WTC11 (cell line): ENCODE results near the gene LPP. TPM values are rescaled to one million over a fixed set of nuclear protein-coding genes. Genes with fewer than 3 reads are reported as not detected.

Source experiments
- ATAC-seq: fragments of 200-7000 bp; cut with Tn5 transposase; 2 replicates; pipeline ENCODE4 v1.10.0; 2021; ENCODE audit warnings: mild to moderate bottlenecking, moderate library complexity
- CTCF ChIA-PET: fragments of 300-600 bp; sonication (Branson Sonifier 250); formaldehyde crosslinking; loops from one replicate; lab custom pipeline; 2021; ENCODE audit warnings: antibody characterized with exemption; lab: Charles Lee
- POLR2A ChIA-PET: fragments of 350-600 bp; sonication (Branson Sonifier 250); formaldehyde crosslinking; loops from one replicate; lab custom pipeline; 2021; ENCODE audit warnings: antibody characterized with exemption; lab: Charles Lee
- DNase-seq: peaks from one replicate; pipeline ENCODE4 v3.0.0; 2021; ENCODE audit warnings: low spot score
- H3K27ac Mint-ChIP-seq: 2 replicates; pipeline ENCODE4 v1.8.0; 2021; ENCODE audit warnings: mixed read lengths
- H3K27me3 Mint-ChIP-seq: 2 replicates; pipeline ENCODE4 v1.8.0; 2021; ENCODE audit warnings: low read depth, mild to moderate bottlenecking, moderate library complexity, mixed read lengths
- H3K36me3 Mint-ChIP-seq: 2 replicates; pipeline ENCODE4 v1.8.0; 2021; ENCODE audit warnings: mixed read lengths
- H3K4me1 Mint-ChIP-seq: 2 replicates; pipeline ENCODE4 v1.8.0; 2022; ENCODE audit warnings: mixed read lengths
- H3K4me3 Mint-ChIP-seq: 2 replicates; pipeline ENCODE4 v1.8.0; 2021; ENCODE audit warnings: mild to moderate bottlenecking, moderate library complexity, mixed read lengths
- H3K9me3 Mint-ChIP-seq: 2 replicates; pipeline ENCODE4 v1.8.0; 2021; ENCODE audit warnings: mixed read lengths
- EMX1 ChIP-seq: fragments of 250-450 bp; sonication (Bioruptor Pico); IDR thresholded peaks from 2 replicates; pipeline ENCODE4 v1.8.0; 2021; ENCODE audit warnings: mild to moderate bottlenecking
- ESRRA ChIP-seq: sonication (generic); formaldehyde crosslinking; IDR thresholded peaks from 2 replicates; pipeline ENCODE4 v1.8.1; 2022; ENCODE audit warnings: mild to moderate bottlenecking, missing genetic modification reagents, borderline replicate concordance
- GABPB1 ChIP-seq: sonication (generic); formaldehyde crosslinking; IDR thresholded peaks from 2 replicates; pipeline ENCODE4 v1.8.1; 2023; ENCODE audit warnings: mild to moderate bottlenecking, missing genetic modification reagents
- JAZF1 ChIP-seq: fragments of 250-450 bp; sonication (Bioruptor Pico); IDR thresholded peaks from 2 replicates; pipeline ENCODE4 v1.9.0; 2021; ENCODE audit warnings: moderate library complexity, mild to moderate bottlenecking, inconsistent platforms
- PRRX2 ChIP-seq: fragments of 250-450 bp; sonication (Bioruptor Pico); IDR thresholded peaks from 2 replicates; pipeline ENCODE4 v1.8.0; 2021; ENCODE audit warnings: mild to moderate bottlenecking
- SMAD3 ChIP-seq: sonication (generic); formaldehyde crosslinking; IDR thresholded peaks from 2 replicates; pipeline ENCODE4 v1.8.0; 2022; ENCODE audit warnings: missing genetic modification reagents, mild to moderate bottlenecking, borderline replicate concordance
- SP1 ChIP-seq: sonication (generic); formaldehyde crosslinking; conservative IDR thresholded peaks from 2 replicates; pipeline ENCODE4 v1.8.1; 2022; ENCODE audit warnings: missing genetic modification reagents
- TP53 ChIP-seq: sonication (generic); formaldehyde crosslinking; IDR thresholded peaks from 2 replicates; pipeline ENCODE4 v1.8.1; 2023; ENCODE audit warnings: mild to moderate bottlenecking, missing genetic modification reagents
- ZBTB43 ChIP-seq: sonication (generic); formaldehyde crosslinking; IDR thresholded peaks from 2 replicates; pipeline ENCODE4 v1.8.1; 2023; ENCODE audit warnings: mild to moderate bottlenecking, missing genetic modification reagents
- ZNF138 ChIP-seq: sonication (generic); formaldehyde crosslinking; conservative IDR thresholded peaks from 2 replicates; pipeline ENCODE4 v1.8.1; 2022; ENCODE audit warnings: mild to moderate bottlenecking, moderate library complexity, missing genetic modification reagents
- ZNF219 ChIP-seq: sonication (generic); formaldehyde crosslinking; IDR thresholded peaks from 2 replicates; pipeline ENCODE4 v1.8.0; 2023; ENCODE audit warnings: missing genetic modification reagents, mild to moderate bottlenecking, borderline replicate concordance
- ZNF232 ChIP-seq: sonication (generic); formaldehyde crosslinking; IDR thresholded peaks from 2 replicates; pipeline ENCODE4 v1.8.0; 2022; ENCODE audit warnings: mild to moderate bottlenecking, missing genetic modification reagents
- ZNF425 ChIP-seq: fragments of 250-450 bp; sonication (Bioruptor Pico); conservative IDR thresholded peaks from 2 replicates; pipeline ENCODE4 v1.9.0; 2021; ENCODE audit warnings: mild to moderate bottlenecking
- ZNF671 ChIP-seq: fragments of 250-450 bp; sonication (Bioruptor Pico); IDR thresholded peaks from 2 replicates; pipeline ENCODE4 v1.8.0; 2021; ENCODE audit warnings: mild to moderate bottlenecking
- total RNA-seq: library from RNA; stranded (reverse); gene quantifications from 3 replicates; pipeline ENCODE4 v1.2.3, GENCODE V29; 2021
- TF ChIP-seq, protein P1 (sequence below): sonication (generic); formaldehyde crosslinking; IDR thresholded peaks from 2 replicates; pipeline ENCODE4 v1.8.1; 2023; ENCODE audit warnings: mild to moderate bottlenecking, missing genetic modification reagents, moderate library complexity
- TF ChIP-seq, protein P2 (sequence below): fragments of 250-450 bp; sonication (Bioruptor Pico); IDR thresholded peaks from 2 replicates; pipeline ENCODE4 v1.9.0; 2021; ENCODE audit warnings: mild to moderate bottlenecking
- TF ChIP-seq, protein P3 (sequence below): sonication (generic); formaldehyde crosslinking; IDR thresholded peaks from 2 replicates; pipeline ENCODE4 v1.8.1; 2023; ENCODE audit warnings: mild to moderate bottlenecking, missing genetic modification reagents, moderate library complexity
- TF ChIP-seq, protein P4 (sequence below): sonication (generic); formaldehyde crosslinking; IDR thresholded peaks from 2 replicates; pipeline ENCODE4 v1.8.1; 2023; ENCODE audit warnings: mild to moderate bottlenecking, missing genetic modification reagents, borderline replicate concordance
- TF ChIP-seq, protein P5 (sequence below): sonication (generic); formaldehyde crosslinking; IDR thresholded peaks from 2 replicates; pipeline ENCODE4 v1.8.1; 2023; ENCODE audit warnings: mild to moderate bottlenecking, moderate library complexity, missing genetic modification reagents
- TF ChIP-seq, protein P6 (sequence below): sonication (generic); formaldehyde crosslinking; conservative IDR thresholded peaks from 2 replicates; pipeline ENCODE4 v1.8.1; 2022; ENCODE audit warnings: mild to moderate bottlenecking, missing genetic modification reagents
- TF ChIP-seq, protein P7 (sequence below): sonication (generic); formaldehyde crosslinking; IDR thresholded peaks from 2 replicates; pipeline ENCODE4 v1.8.0; 2022; ENCODE audit warnings: mild to moderate bottlenecking, missing genetic modification reagents

Gene LPP
- total RNA-seq, 1 experiment from 2014 or later: 49.6 TPM

- TF ChIP-seq ZBTB43: no peak
- no peak for TF ChIP-seq PRRX2 (CRISPR knock-in tag)
- TF ChIP-seq ZNF219: no peak
- TF ChIP-seq, protein P1, sequence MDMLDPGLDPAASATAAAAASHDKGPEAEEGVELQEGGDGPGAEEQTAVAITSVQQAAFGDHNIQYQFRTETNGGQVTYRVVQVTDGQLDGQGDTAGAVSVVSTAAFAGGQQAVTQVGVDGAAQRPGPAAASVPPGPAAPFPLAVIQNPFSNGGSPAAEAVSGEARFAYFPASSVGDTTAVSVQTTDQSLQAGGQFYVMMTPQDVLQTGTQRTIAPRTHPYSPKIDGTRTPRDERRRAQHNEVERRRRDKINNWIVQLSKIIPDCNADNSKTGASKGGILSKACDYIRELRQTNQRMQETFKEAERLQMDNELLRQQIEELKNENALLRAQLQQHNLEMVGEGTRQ (CRISPR knock-in tag): no peak
- TF ChIP-seq, protein P2, sequence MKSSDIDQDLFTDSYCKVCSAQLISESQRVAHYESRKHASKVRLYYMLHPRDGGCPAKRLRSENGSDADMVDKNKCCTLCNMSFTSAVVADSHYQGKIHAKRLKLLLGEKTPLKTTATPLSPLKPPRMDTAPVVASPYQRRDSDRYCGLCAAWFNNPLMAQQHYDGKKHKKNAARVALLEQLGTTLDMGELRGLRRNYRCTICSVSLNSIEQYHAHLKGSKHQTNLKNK (CRISPR knock-in tag): no peak
- TF ChIP-seq, protein P3, sequence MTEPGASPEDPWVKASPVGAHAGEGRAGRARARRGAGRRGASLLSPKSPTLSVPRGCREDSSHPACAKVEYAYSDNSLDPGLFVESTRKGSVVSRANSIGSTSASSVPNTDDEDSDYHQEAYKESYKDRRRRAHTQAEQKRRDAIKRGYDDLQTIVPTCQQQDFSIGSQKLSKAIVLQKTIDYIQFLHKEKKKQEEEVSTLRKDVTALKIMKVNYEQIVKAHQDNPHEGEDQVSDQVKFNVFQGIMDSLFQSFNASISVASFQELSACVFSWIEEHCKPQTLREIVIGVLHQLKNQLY (CRISPR knock-in tag): no peak
- no peak for TF ChIP-seq ZNF671 (CRISPR knock-in tag)
- no peak for TF ChIP-seq ZNF232 (CRISPR knock-in tag)
Measured at GRCh38 chr3:188415196-188415595, 261.2 kb downstream of the LPP start (continued).

GRCh38 chr3:188416041-188416440 is 262.1 kb downstream of the LPP start:
- H3K27ac Mint-ChIP-seq: no peak overlapping the region
- ChIA-PET POLR2A (no interaction called here), CTCF (no interaction called here)
- no peaks in the 10 kb centered on the region for H3K9me3 Mint-ChIP-seq
- DNase-seq (no peak), ATAC-seq (no peak)
- H3K36me3 Mint-ChIP-seq: no peaks in the 10 kb centered on the region
- H3K4me1 Mint-ChIP-seq: peaks cover 3% of the 10 kb centered on the region; the same call in 1 of the 2 replicates
- no peak overlapping the region for H3K4me3 Mint-ChIP-seq
- no peaks in the 10 kb centered on the region for H3K27me3 Mint-ChIP-seq
- TF ChIP-seq GABPB1: no peak
- TF ChIP-seq TP53: no peak
- TF ChIP-seq, protein P4, sequence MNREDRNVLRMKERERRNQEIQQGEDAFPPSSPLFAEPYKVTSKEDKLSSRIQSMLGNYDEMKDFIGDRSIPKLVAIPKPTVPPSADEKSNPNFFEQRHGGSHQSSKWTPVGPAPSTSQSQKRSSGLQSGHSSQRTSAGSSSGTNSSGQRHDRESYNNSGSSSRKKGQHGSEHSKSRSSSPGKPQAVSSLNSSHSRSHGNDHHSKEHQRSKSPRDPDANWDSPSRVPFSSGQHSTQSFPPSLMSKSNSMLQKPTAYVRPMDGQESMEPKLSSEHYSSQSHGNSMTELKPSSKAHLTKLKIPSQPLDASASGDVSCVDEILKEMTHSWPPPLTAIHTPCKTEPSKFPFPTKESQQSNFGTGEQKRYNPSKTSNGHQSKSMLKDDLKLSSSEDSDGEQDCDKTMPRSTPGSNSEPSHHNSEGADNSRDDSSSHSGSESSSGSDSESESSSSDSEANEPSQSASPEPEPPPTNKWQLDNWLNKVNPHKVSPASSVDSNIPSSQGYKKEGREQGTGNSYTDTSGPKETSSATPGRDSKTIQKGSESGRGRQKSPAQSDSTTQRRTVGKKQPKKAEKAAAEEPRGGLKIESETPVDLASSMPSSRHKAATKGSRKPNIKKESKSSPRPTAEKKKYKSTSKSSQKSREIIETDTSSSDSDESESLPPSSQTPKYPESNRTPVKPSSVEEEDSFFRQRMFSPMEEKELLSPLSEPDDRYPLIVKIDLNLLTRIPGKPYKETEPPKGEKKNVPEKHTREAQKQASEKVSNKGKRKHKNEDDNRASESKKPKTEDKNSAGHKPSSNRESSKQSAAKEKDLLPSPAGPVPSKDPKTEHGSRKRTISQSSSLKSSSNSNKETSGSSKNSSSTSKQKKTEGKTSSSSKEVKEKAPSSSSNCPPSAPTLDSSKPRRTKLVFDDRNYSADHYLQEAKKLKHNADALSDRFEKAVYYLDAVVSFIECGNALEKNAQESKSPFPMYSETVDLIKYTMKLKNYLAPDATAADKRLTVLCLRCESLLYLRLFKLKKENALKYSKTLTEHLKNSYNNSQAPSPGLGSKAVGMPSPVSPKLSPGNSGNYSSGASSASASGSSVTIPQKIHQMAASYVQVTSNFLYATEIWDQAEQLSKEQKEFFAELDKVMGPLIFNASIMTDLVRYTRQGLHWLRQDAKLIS (CRISPR knock-in tag): no peak
- TF ChIP-seq, protein P5, sequence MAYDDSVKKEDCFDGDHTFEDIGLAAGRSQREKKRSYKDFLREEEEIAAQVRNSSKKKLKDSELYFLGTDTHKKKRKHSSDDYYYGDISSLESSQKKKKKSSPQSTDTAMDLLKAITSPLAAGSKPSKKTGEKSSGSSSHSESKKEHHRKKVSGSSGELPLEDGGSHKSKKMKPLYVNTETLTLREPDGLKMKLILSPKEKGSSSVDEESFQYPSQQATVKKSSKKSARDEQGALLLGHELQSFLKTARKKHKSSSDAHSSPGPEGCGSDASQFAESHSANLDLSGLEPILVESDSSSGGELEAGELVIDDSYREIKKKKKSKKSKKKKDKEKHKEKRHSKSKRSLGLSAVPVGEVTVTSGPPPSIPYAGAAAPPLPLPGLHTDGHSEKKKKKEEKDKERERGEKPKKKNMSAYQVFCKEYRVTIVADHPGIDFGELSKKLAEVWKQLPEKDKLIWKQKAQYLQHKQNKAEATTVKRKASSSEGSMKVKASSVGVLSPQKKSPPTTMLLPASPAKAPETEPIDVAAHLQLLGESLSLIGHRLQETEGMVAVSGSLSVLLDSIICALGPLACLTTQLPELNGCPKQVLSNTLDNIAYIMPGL: no peak
- TF ChIP-seq JAZF1 (CRISPR knock-in tag): no peak
- TF ChIP-seq, protein P1 (CRISPR knock-in tag): no peak
- no peak for TF ChIP-seq ESRRA (CRISPR knock-in tag)
- no peak for TF ChIP-seq SP1
- TF ChIP-seq SMAD3 (CRISPR knock-in tag): no peak
- TF ChIP-seq ZNF138: no peak
- TF ChIP-seq, protein P6, sequence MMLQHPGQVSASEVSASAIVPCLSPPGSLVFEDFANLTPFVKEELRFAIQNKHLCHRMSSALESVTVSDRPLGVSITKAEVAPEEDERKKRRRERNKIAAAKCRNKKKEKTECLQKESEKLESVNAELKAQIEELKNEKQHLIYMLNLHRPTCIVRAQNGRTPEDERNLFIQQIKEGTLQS (CRISPR knock-in tag): no peak
- no peak for TF ChIP-seq ZNF425 (CRISPR knock-in tag)
- TF ChIP-seq, protein P2 (CRISPR knock-in tag): no peak
- TF ChIP-seq EMX1 (CRISPR knock-in tag): no peak
- TF ChIP-seq, protein P7, sequence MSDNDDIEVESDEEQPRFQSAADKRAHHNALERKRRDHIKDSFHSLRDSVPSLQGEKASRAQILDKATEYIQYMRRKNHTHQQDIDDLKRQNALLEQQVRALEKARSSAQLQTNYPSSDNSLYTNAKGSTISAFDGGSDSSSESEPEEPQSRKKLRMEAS (CRISPR knock-in tag): no peak
